M059J (cell line): ENCODE measurements around the gene ZNF98. TPM values are rescaled to one million over a fixed set of nuclear protein-coding genes. Genes with fewer than 3 reads are reported as not detected.

Experiments used
- DNase-seq: peaks from one replicate; pipeline ENCODE4 v3.0.0-alpha.2; 2012; ENCODE audit warnings: low read depth
- total RNA-seq: library from RNA; depleted of rRNA; stranded (reverse); fragments of >200 nt; shearing (Covaris generic); gene quantifications from 2 replicates; pipeline ENCODE4 v1.2.3, GENCODE V29; 2014; rRNA removed

Gene ZNF98
- not detected in 2 replicates for total RNA-seq

DNA sequence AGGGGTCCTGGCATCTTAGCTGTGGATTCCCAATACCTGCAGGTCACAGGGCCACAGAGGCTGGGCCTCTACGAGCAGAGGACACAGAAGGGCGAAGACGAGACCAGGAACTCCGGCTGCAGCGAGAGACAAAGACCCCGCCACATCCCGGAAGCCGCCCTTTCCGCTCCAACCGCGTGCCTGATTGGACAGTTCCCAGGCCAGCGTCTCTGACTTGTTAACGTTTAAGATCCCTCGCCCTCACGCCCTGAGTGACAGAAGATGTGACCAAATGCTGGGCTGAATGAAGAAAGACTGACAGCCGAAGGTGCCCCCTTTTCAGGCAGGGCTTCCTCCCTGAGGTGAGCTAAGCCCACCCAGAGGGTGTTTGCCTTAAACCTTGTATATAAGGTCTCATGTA lies at the start of gene ZNF98:
Gene ZNF98, minus strand, starts transcription at position 136 of the 400 bp plus-strand sequence. Its CDS starts 122 bp downstream, at position 14.
- no peak for DNase-seq

DNA sequence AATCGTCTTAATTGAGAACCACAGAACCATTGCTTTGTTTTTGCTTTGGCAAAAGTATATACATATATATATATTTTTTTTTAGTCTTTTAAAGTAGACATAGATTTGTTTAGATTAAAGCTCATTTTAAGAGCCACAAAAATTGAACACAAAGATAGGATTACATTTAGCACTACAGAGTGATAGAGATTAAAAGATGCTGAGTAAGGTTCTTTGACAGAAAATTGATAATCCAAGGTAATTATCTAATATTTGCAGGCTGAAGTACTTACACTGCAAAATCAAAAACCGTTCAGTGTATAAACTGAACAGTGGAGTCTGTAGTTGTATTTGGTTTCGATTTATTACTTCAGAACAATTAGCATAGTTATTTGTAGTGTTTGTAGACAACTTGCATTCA lies 24.5 kb upstream of the ZNF98 start:
- DNase-seq, result no peak

DNA sequence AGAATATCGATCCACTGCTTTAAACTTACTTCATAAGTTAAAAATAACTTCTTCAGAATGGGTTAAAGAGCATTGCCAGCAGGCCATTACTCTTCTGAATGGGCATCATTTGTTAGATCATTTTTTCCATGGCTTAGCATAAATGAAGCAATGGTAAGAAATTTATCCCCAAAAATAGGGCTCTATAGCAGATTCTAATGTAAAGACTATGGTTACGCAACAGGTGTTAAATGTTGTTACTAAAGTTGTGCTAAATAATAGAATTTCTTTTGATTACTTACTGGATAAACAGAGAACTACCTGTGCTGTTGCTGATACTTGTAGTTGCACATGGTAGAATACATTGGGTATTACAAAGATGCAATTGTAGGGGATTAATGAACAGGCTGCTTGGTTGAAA lies 15.9 kb upstream of the ZNF98 start:
- no peak for DNase-seq

DNA sequence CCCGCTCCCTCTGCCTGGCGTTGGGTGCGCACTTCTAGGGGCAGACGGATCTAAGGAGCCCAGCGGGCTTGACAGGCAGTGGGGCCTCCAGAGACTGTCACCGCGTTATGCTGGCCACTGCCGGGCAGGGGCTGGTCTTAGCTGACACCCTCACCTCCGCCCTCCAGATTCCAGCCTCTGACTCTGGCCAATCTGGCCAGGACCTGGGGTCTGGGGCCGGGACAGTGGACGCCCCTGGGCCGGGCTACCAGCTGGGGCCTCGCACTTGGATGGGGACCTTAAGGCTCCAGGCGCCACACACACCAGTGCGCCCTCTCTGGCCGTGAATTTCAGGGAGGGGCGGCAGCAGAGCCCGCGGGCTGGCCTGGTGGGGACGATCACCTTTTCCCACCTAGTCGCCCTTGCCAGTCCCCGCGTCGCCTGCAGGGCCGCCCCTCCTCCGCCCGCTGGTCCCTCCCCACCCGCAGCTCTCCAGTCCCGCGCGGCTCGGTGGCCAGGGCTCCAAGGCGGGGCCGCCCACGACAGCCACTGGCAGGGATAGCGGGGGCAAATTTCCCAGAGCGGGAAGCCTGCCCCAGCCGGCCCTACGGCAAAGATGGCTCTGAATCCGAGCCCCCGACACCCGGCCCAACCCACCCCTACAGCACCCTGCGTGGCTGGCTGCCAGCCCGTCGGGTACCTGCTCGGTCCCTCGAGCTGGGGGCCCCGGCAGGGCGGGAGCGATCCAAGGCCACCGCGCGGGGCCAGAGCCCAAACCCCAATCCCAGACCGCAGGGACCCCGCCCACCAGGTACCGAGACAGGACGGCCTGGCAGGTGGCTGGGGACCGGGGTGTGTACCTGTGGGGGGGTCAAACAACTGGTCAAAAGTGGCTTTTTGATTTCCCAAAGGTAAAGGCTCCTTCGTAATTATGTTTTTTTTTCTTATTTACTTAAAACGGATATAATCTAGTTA lies 6.1 kb upstream of the ZNF98 start:
- no peak for DNase-seq

DNA sequence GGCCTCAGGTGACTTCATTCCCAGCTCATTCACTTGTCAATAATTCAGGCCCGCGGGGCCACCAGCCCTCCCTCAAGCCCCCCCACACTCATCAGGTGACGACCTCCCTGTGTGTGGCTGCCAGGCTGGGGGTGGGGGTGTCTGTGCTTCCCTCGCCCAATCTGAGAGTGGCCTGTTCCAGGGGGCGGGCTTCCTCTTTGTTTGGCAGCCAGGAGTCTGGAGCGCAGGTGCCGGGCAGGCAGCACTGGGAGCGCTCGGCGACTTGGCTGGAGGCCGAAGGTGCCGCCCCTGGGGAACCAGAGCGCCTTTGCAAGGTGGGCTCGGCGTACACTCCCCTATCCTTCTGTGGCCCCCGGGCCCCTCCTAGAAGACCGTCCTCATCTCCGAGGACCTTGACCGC lies 5.4 kb upstream of the ZNF98 start:
- DNase-seq, result no peak

DNA sequence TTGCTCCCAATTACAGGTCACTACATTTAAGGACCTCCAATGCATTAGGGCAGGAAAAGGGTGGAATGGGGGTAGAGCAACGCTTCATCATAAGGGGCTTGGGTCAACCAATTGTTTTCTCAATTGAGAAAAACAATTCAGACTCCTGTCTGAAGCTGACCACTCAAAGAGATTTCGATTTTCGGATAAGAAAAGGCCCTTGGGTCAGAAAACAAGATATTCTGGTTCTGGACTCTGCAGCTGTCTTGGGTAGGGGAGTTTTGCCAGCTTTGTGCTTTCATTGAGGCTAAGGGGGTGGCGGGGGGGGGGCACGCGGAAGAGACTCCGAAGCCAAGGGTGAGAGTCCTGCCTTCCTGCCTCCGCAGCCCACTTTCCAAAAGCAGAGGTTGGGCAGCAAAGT lies 4.8 kb upstream of the ZNF98 start:
- no peak for DNase-seq

DNA sequence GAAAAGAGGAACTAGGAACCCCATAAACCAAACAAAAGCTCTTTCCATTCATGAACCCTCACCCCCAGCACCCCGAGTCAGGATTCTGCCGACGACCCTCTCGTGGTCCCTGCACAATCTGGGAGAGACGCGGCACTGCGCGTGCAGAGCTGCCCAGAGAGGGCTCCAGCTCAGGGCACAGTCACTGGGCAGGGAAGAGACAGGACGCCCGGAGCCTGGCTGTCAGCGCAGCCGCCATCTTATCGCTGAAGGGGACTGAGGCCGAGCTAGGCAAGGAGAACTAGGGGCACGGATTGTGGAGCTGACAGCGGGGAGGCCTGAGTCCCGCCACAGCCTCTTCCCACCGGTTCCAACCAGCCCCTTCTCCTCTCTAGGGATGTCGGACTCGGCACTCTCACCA lies 349 bp downstream of the ZNF98 start:
- no peak for DNase-seq

DNA sequence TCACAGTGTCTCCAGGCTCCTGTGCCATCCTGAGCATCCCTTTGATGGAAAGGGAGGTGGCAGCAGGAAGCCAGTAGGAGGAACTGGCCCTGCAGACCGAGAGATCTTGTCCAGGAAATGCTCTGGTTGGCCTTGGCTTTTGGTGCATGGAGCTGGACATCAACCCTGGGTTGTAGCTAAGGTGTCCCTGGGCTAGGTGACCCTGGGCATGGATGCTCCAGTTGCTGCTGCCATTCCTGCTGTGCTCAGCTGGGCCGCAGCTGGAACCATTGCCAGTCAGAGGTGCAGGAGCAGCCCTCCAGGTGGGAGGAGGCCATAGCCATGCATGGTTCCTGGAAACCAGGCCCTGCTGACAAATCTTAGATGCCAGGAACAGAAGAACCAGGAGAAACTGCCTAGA lies 67.5 kb downstream of the ZNF98 start:
- DNase-seq, result no peak

Other genes starting within 250 kb of the ZNF98 start
- not detected in 2 replicates for gene ZNF676, start 225.4 kb downstream of the ZNF98 start, total RNA-seq
- gene ZNF729, start 135.9 kb downstream of the ZNF98 start, total RNA-seq, result not detected in 2 replicates
- not detected in 2 replicates for gene ZNF492, start 212.0 kb upstream of the ZNF98 start, total RNA-seq